PFSK-1 (cell line): ENCODE data around the gene AKAP8L.

ENCODE experiments used
- FOXP2 ChIP-seq: optimal IDR thresholded peaks from 2 replicates; pipeline ENCODE3; 2011; ENCODE audit warnings: borderline replicate concordance, control low read depth, inconsistent platforms; ENCODE audit not compliant: insufficient read depth; ENCODE audit errors: extremely low read length, extremely low read depth
- POLR2AphosphoS5 ChIP-seq: IDR thresholded peaks from 2 replicates; pipeline ENCODE4 v1.6.1; 2012; ENCODE audit warnings: low read depth, mild to moderate bottlenecking, control low read depth, low read length, moderate library complexity
- SIN3A ChIP-seq: IDR thresholded peaks from 2 replicates; pipeline ENCODE4 v1.6.1; 2012; ENCODE audit warnings: mild to moderate bottlenecking, low read length, moderate library complexity, borderline replicate concordance; ENCODE audit not compliant: insufficient read depth
- TAF1 ChIP-seq: IDR thresholded peaks from 2 replicates; pipeline ENCODE4 v1.6.1; 2012; ENCODE audit warnings: low read length, control low read depth, borderline replicate concordance; ENCODE audit not compliant: insufficient read depth
- TF ChIP-seq, protein P1 (sequence below), 2 experiments: IDR thresholded peaks; 2 replicates each; pipeline versions ENCODE4 v1.6.1 to v1.8.0; 2011 to 2012; ENCODE audit warnings: low read depth in 2 of 2, low read length in 2 of 2, control low read depth in 1 of 2, inconsistent platforms in 1 of 2, mild to moderate bottlenecking in 1 of 2, moderate library complexity in 1 of 2; ENCODE audit not compliant: insufficient read depth in 1 of 2

Gene AKAP8L

DNA sequence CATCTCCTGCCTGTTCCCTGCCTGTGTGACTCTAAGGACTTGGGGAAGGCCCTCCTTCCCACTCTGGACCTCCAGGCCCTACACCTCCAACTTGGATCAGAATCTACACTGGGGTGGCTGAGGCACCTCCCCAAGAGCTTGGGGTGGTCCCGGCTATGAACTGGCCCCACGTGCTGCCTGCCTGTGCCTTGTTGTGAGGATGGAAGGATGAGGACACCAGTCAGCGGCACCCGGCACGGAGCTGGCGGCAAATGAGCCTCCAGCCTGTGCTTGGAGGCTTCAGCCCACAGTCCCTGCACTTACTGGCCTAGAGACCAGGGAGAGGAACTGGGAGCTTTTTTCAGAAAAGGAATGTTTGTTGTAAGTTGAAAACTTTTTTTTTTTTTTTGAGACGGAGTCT lies 47.7 kb downstream of the AKAP8L start:
- TF ChIP-seq SIN3A, result no peak

DNA sequence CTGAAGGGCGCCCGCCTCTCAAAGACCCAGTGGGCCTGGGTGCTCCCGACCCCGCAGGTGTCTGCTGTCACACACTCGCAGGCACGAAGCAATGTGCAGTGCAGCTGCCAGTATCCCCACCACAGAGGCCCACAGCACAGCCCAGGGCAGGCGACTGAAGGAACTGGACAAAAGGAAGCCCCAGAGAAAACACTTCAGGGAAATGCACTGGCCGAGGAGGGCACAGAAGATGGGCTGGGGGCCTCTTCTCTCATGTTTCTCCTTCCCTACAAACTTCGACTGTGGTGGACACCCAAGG lies 49.2 kb downstream of the AKAP8L start:
- no peak for TF ChIP-seq TAF1
- TF ChIP-seq FOXP2, result no peak
- TF ChIP-seq SIN3A, result no peak
- TF ChIP-seq, protein P1, sequence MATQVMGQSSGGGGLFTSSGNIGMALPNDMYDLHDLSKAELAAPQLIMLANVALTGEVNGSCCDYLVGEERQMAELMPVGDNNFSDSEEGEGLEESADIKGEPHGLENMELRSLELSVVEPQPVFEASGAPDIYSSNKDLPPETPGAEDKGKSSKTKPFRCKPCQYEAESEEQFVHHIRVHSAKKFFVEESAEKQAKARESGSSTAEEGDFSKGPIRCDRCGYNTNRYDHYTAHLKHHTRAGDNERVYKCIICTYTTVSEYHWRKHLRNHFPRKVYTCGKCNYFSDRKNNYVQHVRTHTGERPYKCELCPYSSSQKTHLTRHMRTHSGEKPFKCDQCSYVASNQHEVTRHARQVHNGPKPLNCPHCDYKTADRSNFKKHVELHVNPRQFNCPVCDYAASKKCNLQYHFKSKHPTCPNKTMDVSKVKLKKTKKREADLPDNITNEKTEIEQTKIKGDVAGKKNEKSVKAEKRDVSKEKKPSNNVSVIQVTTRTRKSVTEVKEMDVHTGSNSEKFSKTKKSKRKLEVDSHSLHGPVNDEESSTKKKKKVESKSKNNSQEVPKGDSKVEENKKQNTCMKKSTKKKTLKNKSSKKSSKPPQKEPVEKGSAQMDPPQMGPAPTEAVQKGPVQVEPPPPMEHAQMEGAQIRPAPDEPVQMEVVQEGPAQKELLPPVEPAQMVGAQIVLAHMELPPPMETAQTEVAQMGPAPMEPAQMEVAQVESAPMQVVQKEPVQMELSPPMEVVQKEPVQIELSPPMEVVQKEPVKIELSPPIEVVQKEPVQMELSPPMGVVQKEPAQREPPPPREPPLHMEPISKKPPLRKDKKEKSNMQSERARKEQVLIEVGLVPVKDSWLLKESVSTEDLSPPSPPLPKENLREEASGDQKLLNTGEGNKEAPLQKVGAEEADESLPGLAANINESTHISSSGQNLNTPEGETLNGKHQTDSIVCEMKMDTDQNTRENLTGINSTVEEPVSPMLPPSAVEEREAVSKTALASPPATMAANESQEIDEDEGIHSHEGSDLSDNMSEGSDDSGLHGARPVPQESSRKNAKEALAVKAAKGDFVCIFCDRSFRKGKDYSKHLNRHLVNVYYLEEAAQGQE (IDR thresholded peaks at IDR 0.05; ENCODE audit: insufficient read depth in 1 of 2, low read depth in 2 of 2, low read length in 2 of 2), result no peak
- TF ChIP-seq POLR2AphosphoS5, result no peak

DNA sequence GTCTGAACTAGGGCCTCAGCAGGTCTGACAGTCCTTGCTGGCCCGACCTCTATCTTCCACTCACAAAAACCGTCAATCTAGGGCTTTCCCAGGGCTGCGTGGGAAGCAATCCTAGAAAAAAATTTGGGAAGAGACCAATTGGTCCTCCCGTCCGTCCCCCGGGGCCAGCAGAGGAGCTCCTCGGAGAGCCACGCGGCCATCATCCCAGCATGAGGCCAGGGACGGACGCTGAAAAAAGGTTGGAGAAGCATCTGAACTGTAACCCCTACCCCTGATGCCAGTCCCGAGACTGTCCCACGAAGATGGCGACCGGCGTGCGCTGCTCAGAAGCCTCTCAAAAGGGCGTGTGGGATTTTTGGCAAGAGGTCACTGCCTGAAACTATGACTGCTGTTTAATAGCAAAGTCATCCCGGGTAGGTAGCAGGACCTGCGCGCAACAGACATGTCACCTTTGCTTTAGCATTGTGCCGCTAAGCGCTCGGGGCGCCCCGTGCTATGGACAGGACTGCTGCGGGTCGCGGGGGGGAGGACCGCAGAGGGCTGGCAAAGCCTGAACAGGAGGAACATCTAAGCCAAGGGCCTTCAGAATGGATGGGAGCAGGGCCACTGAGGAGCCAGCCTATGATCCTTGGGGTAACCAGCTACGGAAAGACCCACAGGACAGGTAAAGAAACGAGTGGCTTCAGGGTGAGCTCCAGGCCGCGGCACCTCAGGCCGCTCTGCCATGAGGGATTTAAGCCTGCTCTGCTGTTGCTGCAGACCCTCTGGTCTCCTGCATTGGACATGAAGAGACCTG lies 49.8 kb downstream of the AKAP8L start:
- TF ChIP-seq, protein P1 (IDR thresholded peaks at IDR 0.05; ENCODE audit: insufficient read depth in 1 of 2, low read depth in 2 of 2, low read length in 2 of 2), result no peak
- TF ChIP-seq SIN3A (no peak), POLR2AphosphoS5 (no peak), TAF1 (no peak), FOXP2 (no peak)

DNA sequence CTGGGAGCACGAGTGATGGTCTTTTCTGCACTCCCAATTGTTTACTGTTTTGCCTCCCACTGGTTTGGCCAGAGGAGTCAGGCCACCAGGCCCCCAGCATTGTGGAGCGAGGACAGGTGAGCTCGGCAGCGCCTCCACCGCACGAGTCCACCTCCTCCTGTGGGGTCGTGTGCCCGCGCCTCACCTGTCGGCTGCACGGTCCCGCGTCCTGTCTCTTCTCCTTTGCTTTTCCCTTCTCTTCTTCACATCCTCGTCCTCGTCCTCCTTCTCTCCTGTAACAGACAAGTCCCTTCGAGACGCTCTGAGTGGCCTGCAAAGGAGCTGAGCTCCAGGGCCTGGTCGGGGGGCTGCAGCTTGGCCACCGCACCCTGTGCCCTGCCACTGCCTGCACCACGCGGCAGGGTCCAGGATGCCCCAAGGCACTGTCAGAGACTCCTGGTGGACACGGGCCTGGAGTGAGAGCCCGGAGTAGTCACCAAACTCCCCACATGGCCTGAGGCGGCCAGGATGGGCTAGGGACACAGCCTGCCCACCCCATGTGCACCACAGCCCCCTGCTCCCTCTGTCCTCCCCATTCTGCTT lies 50.6 kb downstream of the AKAP8L start:
- TF ChIP-seq TAF1 (no peak), FOXP2 (no peak), SIN3A (no peak), POLR2AphosphoS5 (no peak)
- TF ChIP-seq, protein P1 (IDR thresholded peaks at IDR 0.05; ENCODE audit: insufficient read depth in 1 of 2, low read depth in 2 of 2, low read length in 2 of 2), result no peak

DNA sequence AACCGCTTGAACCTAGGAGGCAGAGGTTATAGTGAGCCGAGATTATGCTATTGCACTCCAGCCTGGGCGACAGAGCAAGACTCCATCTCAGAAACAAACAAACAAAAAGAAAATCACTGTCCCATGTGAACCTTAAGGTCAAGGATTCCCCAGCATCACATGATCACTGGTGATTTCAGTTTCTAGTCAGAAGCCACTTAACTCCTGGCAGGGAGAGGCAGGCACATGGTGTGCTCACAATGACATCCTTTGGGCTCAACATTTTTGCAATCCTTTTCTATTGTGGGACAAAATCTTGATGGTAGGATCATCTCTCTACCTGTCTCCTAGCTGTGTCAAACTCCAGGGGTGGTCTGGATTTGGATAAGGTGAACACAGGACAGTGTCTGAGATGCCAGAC lies 51.3 kb downstream of the AKAP8L start:
- TF ChIP-seq, protein P1 (IDR thresholded peaks at IDR 0.05; ENCODE audit: insufficient read depth in 1 of 2, low read depth in 2 of 2, low read length in 2 of 2), result no peak
- TF ChIP-seq SIN3A, result no peak
